HG03060 (cell line): Measurements from ENCODE around the gene FKBP4.
A peak's percentile ranks its signal among the peaks of the same experiment; 100 is the strongest.

ENCODE experiments used
- ATAC-seq: cut with Tn5 transposase; IDR thresholded peaks from one replicate; pipeline ENCODE4 v1.9.1; 2021; ENCODE audit warnings: low read depth, moderate number of reproducible peaks; ENCODE audit not compliant: unreplicated experiment

Gene FKBP4

DNA sequence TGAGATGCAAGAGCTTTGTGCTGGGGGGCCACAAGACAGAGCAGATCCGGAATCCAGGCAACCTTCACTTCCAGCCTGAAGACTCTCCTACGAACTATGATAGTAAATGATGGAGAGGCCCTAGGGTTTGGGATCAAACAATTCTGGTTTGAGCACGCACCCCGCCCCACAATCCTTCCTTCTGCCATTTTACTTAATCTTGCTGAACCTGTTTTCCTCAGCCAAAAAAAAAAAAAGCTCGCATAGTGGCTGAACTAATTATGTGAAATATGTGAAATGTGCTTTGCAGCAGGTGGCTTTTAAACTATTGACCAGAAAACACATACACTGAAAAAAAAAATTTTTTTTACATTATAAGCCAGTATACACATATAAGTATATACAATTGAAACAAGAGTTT is 17.0 kb downstream of the FKBP4 start:
- no peak for ATAC-seq

DNA sequence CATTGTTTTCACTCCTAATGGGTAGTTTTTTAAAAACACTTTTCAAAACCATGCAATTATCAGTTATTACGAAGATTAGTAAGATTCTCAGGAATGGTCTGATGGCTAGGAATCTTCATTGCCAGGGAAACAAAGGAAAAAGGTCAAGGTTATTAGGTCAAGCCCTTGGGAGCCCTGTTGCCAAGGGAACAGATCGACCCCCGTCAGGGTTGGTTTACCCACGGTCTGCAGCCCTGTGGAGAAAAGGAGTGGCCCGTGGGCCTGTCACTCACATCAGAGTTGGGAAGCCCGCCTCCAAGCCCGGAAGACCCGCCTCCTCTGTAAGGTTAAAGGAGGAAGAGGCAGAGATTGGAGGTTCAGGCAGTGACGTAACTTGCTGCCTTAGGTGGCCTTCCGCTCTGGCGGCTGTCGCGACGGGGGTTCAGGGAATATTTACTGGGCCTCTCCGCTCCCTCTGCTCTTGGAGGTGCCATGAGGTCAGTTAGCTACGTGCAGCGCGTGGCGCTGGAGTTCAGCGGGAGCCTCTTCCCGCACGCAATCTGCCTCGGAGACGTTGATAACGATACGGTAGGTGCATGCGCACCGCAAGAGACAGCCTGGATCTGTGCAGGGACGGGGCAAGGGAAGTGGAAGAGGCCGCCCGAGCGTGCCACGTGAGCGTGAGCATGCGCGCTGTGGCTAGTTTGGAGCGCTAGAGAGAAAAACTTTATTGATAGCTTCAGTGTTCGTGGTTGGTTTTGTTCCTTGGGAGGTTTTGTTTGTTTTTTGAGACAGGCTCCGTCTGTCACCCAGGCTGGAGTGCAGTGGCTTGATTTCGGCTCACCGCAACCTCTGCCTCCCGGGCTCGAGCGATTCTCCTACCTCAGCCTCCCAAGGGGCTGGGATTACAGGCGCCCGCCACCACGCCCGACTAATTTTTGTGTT is 17.8 kb downstream of the FKBP4 start, which contains the start of gene ITFG2:
ITFG2 (plus strand) TSS at position 379 of the 924 bp plus-strand sequence; CDS start at position 472, 93 bp downstream.
- peak; percentile 81 for ATAC-seq

DNA sequence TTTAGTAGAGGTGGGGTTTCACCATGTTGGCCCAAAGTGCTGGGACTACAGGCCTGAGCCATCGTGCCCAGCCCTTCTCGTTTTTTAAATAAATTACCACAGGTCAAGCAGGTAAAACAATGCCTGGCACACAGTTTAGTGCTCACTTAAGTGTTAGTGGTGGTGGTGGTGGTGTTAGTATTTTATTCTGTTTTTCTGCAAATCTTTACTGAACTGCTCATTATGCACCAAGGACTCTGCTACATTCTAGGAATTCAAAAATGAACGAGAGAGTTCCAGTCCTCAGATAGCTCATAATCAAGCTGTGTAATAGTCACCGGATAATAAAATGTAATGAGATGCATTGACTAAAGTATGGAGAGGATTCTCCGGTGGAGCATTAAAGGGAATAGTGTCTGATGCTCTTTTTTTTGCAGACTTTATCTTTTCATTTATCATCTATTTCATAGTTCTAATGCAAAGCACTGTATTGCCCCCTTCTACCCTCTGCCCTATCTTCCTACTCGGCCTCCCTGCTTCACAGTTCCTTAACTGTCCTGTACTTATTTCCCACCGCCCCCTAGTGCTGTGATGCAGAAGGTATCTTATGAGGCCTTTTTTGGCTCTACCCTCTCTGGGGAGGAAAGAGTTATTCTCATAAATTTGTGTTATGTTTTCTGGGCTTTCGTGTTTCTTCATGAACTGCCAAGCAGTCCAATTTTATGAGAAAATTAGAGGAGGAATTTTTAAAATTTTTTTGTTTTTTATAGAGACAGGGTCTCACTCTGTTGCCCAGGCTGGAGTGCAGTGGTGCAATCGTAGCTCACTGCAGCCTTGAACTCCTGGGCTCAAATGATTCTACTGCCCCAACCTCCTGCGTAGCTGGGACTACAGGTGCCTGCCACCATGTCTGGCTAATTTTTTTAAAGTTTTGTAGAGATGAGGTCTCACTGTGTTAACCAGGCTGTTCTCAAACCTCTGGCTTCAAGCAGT is 18.7 kb downstream of the FKBP4 start:
- ATAC-seq, result no peak

DNA sequence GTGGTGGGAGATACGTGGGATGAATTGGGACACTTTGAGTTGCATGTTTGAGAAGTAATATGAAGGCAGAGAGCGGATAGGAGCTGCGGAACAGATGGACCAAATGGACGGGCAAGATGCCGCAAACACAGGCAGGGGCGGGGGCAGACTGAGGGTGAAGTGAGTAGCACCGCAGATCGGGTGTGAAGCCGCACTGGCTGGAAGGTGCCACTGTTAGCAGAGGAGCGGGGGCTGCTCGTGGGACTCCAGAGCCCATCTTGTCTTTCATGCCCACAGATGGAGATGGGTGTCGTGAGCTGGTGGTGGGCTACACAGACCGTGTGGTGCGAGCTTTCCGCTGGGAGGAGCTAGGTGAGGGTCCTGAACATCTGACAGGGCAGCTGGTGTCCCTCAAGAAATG is 25.0 kb downstream of the FKBP4 start:
- no peak for ATAC-seq

DNA sequence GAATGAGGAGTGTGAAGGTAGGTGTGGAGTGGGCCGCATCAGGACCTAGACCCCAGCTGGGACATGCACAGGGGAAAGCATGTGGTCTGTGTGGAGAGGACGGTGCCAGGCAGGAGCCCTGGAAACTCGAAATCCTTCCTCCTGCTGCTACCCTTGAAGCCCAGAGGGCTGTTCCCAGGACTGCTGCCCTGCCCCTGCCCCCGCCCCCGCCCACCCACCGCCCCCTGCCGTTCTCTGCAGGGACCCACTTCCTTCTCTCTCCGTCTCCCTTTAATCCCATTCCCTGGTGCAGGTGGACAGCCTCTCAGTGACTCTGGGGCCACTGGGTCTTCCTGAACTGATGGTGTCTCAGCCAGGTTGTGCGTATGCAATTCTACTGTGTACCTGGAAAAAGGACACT is 25.7 kb downstream of the FKBP4 start:
- ATAC-seq, result no peak

DNA sequence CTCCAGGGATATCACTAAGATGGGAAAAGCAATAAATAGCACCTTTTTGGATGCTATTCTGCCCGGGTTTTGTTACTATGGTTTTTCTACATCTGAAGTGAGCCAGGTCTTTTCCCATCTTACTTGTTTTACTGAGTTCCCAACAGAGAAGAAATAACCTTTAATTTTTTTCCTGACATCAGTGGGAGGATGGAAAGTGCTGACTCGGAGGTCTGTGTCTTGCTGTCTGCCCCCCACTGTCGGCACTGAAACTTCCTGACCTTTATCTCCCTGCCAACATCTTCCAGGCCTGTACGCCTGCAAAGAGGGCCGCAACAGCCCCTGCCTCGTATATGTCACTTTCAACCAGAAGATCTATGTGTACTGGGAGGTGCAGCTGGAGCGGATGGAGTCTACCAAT is 28.7 kb downstream of the FKBP4 start:
- no peak for ATAC-seq

DNA sequence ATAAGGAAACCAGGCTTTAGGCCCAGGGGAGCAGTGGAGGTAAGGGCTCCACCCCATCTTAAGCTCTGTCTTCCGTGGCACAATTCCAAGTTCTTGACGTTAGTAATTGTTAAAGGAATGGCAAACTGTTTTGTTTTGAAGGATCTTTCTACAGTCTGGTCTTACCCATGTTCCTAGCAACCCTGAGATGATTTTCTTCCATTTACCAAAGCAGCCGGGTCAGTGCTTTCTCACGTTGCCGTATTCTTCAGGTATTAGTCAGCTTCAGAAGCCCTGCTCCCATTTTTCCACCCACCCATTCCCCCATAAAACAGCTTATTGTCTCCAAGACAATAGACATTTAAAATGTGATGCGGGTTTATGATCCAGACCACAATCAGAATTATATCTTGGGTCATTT is 29.8 kb downstream of the FKBP4 start:
- ATAC-seq, result no peak

DNA sequence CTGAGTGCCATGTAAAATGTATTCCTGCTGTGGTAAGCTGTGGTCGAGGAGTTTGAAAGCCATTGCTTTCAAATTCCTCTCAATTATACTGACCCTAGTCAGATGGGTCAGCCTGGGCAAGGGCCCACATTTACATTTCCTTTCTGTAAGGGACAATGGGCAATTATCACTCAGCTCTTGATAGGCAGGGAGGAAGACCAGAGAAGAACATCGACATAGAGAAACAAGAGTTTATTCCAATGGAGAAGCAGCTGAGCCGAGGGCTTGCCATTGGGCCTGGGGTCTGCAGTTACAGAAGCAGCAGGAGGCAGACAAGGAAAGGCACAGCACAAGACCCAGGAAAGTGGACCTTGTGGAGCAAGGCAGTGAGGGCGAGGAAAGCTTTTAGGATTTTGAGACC is 30.4 kb downstream of the FKBP4 start:
- ATAC-seq, result no peak

DNA sequence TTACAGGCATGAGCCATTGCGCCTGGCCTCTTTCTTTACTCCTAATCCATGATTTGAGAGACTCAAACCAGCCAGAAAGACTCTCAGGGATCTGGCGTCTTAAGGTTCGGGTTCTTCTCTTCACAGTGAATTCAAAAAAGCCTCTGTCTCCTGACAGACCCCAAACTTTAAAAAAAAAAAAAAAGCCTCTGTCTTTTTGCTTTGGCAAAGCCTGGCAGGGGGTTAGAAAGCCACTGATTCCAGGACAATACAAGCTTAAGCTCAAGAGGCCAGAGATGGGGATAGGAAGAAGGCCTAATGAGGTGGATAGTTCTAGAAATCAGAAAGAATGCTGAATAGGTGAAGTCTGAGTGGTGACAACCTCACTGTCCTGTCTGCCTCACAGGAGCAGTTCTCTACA is 31.3 kb downstream of the FKBP4 start:
- no peak for ATAC-seq

DNA sequence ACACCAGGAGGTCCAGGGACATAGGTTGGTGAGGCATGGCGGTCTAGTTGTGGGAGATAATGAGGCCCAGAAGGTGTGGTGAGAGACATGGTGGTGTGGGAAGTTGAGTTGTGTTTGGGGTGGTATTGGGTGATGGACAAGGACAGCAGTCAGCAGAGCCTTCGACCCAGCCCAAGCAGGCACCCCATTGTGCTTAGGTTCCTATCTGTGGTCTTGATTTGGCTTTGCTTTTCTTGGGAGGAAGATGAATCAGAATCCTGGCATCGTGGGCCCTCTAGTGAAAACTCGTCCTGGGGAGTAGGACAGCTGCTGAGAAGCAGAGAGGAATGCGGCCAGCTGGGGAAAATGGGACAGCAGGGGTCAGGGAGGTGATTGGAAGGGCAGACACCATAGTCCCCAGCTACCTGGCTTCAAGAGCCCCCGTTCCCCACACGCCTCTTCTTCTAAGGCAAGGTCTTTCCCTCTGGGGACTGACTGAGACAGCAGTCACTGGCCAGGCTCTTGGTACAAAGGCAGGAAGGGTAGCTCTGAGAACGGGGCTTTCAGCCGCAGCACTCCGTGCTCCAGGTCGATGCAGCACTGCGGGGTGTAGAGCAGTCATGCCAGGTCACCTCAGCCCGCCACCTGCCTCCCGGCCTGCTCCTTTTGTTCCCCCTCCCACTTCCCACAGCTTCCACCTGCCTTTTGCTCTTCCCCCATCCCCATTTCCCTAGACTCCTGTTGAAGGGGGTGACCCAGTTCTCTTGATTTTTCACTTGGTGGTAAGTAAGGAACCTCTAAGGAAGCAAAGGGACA is 32.1 kb downstream of the FKBP4 start:
- no peak for ATAC-seq

DNA sequence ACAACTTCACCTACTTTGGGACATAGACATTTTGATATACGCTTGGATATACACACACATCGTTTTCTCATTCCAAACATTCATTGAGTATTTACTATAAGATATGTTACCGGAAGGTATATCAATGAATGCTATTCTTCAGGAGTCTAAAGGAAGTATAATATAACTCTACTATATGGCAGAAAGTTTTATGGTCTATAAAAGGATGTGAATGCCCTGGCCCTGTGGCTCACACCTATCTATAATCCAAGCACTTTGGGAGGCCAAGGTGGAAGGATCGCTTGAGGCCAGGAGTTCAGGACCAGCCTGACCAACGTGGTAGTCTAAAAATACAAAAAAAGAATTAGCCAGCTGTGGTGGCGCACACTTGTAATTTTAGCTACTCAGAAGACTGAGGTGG is 34.5 kb downstream of the FKBP4 start:
- no peak for ATAC-seq

DNA sequence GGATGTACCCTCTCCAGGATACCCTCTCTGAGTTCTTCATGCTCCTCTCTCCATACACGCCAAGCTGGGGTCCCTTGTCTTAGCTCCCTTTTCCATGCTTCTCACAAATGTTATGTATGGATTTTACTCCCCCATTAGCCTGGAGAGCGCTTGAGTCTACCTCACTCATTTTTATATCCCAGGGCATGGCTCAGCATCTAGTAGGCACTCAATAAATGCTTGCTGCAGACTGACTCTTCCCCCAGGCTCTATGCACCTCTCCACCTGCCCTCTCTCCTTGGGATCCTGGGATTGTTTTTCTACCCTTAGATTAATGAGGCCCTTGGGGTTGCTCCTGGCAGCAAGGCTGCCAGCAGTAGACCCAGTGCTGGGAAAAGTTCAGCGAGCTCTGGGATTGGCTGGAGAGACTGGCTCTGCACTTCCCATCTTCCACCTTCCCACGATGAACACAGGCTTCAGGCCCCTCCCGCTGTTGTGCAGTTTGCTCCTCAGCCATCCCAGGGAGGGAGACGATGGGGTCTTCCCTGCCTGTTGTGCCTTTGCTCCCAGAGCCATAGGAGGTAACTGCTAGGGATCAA is 37.9 kb downstream of the FKBP4 start:
- no peak for ATAC-seq

DNA sequence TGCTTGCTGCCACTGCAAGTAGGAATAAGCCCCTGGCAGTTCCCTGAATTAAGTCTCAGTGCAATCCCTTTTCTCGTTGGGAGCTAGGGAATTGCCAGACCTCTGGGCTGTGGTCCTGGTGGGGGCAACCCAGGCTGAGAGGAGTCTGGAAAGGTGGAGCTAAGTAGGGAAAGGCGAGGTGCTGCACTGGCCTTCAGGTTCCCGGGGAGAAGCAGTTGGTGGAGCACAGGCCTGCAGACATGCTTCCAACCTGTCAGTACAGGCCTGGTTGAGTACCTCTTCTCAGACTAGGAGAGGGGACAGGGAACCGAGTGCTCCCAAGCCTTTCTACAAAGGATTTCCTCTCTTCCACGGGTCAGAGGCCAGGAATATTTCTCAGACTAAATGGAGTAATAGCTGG is 38.6 kb downstream of the FKBP4 start:
- no peak for ATAC-seq

DNA sequence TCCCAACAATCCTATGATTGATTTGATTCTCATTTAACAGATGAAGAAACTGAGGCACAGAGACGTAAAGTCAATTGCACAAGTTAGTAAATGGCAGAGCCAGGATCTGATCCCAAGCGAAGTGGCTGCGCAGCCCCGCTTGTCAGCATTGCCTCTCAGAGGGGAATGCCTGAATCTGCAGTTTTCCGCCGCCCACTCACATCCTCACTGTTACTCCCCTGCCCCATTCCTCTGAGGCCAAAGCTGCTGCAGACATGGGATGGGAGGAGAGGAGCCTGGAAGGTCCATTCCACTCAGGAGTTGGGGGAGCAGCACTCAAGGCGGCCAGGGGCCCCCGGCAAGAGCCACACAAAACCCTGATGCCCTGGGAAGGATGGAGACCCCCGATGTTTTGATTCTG is 39.0 kb downstream of the FKBP4 start:
- ATAC-seq, result no peak

DNA sequence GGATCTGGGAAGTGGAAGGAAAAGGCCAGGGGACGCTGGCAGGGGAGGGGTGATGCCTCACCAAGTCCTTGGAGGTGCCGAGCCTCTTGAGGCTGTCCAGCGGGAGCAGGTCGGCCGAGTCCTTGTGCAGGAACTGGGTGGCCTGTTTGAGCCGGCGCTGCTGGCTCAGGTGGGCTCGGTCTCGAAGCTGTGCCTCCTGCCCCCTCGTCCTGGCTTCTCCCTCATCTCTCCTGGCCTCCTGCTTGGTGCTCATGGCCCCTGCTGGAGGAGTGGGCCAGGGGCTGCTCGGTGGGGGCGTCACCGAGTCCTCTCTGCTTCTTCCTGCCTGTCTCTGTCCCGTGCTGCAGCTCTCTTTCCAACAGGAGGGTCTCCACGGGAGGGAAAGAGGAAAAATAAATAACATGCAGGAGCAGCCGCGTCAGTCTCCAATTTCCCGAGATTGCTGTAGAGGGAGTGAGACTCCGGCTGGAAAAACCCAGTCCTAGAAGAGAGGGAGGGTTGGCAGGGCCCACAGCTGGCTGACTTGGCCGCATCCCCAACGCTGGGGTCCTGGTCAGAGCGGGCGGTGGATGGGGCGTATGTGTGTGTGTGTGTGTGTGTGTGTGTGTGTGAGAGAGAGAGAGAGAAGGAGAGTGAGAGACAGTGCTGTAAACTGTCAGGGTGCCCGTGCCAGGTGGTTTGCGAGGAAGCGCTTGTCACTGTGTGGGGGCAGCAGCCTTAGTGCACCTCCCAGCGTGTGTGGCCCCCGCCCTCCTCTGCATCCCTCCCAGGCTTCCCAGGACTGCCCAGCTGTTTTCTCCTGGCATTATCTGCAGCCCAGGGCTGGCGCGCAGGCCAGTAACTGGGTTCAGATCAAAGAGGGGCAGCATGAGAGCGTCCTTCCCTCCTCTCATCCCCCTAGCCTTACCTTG is 40.1 kb downstream of the FKBP4 start, which contains the start of gene NRIP2:
NRIP2 (minus strand) TSS at position 455 of the 911 bp plus-strand sequence; CDS start at position 403, 52 bp downstream.
- ATAC-seq, result no peak

DNA sequence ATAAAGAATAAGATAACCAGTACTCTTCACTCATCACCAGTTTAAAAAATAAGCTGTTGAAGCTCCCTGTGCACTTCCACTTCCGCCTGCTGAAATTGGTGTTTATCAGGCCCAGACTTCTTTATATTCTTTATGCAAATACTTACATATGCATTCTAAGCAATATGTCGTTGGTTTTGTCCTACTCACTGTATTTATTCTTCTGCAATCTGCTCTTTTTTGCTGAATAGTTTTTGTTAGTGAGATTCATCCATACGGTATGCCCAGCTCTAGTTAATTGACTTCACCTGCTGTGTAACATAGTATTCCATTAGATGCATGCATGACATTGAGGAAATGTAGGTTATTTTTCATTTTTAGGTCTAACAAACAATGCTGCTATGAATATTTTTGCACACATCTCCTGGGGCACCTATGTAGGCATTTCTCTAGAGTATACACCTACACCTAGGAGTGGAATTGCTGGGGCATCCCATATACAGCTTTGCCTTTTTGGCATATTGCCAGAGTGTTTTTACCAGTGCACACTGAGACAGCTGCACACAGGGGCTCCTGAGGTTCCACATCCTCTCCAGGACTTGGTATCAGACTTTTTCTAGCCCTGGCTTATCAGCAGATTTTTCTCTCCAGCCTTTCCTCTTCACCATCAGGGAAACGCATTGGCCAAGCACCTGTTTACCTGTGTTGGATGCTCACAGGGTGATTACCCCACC is 41.1 kb downstream of the FKBP4 start:
- ATAC-seq, result no peak

DNA sequence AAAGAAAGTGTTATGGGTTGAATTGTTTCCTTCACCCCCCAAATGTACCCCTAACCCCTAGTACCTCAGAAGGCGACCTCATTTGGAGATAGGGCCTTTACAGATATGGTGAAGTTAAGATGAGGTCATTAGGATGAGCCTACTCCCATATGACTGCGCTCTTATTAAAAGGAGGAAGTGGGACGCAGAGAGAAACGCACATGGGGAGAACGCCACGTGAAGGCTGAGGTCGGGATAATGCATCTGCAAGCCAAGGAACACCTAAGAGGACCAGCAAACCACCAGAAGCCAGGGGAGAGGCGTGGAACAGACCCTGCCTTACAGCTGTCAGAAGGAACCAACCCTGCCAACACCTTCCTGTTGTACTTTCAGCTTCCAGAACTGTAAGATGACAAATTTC is 41.8 kb downstream of the FKBP4 start:
- no peak for ATAC-seq

DNA sequence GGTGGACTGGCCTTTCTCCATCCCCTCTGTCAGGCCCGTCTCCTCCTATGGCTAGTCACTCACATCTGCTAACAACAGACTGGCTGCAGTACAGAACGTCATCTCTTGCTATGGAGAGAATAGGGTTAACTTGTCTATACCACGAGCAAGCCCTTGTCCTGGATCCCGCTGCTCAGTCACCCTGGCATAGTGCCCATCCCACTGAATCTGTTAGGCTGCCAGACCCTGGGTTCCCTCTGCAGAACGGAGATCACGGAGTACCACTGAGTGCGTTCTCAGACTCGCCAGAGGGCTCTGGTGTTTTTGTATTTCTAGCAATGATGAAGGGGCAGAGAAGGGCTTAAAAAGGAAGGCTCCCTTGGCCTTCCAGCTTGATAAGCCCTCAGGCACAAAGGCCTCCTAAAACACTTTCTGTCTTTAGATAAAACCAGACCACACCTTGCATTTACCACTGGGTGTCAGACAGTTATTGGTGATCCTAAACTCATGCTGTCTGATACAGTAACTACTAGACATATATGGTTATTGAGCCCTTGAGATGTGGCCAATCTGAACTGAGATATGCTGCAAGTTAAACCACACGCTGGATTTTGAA is 46.4 kb downstream of the FKBP4 start:
- no peak for ATAC-seq
